ENCODE data around the gene PRPF6.
A peak's percentile ranks its signal among the peaks of the same experiment; 100 is the strongest.

Gene PRPF6

GRCh38 chr20:63945921-63946920, 34.7 kb upstream of the PRPF6 start:
- FAIRE-seq: no peak

GRCh38 chr20:63946986-63947637, 33.8 kb upstream of the PRPF6 start:
- no peak for FAIRE-seq

DNA sequence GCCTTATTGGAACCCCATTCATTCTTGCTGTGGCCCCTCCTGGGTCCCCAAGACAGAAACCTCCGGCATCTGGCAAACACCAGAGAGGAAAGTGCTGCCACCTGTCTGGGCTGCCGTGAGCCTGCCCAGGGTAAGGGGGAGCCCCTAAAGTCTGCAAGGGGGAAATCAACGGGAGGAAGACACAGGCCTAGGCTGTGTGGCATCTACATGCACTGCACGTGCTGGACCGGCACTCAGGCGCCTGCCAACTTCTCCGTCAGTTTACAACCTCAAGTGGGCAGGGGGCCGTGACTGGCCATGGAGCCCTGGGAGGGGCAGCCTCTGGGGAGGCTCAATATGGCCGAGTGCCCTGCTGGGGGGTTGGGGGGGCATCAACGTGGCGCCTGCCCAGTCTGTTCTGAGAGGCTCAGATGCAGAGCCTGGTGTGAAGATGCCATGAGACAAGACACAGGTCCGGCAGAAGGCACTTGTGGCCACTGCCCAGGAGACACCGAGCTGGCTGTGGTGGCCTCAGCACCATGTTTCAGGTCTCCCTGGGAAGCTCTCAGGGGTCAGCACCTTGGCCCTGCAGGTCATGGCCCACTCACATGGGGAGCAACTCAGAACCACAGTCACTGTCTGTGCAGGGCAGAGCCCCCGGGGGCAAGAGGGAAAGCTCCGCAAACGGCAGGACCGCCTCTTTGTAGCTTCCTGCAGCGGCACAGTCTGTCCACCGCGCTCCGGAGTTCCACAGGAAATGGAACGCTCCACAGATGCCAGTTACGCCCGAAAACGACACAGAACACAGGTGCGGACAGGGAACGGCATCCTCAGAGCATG, 33.1 kb upstream of the PRPF6 start:
- FAIRE-seq: no peak

- FAIRE-seq: no peak
These were observed 30.1 kb upstream of the PRPF6 start for GRCh38 chr20:63950701-63951397.

DNA sequence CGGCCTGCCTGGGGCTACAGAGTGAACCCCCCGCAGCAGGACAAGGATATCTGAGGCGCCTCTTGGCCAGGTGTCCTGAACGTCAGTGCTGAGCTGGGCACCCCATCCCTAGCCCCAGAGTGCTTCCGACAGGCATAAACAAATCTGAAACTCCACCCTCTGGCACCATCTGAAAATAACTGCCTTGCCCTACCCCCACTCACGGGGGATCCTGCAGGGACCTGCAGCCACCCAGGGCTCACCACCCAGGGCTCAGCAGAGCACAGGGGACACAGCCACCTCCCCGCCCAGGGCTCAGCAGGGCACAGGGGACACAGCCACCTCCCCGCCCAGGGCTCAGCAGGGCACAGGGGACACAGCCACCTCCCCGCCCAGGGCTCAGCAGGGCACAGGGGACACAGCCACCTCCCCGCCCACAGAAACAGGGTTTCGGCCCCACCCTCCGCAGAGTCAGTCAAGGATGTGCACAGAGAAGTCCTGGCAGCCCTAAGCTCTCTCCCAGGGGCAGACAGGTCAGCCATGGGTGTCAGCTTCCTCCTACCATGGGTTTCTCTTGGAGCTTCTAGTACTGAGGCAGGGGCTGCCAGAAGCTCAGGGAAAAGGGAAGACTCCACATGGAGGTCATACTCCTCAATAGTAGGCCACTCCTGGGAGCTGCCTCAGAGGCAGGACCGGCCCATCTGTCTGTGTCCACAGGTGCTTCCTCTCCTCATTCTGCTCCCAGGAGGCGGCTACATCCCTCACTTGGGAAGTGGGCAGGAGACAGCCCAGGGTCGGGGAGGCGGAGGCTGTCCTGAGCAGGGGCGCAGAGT, 29.3 kb upstream of the PRPF6 start:
- FAIRE-seq: no peak

- no peak for FAIRE-seq
These were observed 28.8 kb upstream of the PRPF6 start for GRCh38 chr20:63952210-63952535.

DNA sequence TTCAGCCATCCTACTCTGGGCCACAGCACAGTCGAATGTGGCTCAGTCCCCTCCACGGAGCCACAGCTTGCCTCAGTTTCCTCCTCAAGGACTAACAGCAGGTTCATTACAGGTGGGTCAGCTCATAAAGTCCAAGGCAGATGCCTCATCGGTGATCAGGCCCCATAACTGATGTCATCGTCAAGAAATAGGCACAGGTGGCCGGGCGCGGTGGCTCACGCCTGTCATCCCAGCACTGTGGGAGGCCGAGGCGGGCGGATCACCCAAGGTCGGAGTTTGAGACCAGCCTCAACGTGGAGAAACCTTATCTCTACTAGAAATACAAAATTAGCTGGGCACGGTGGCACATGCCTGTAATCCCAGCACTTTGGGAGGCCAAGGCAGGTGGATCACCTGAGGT, 28.2 kb upstream of the PRPF6 start:
- no peak for FAIRE-seq

- FAIRE-seq: no peak
These were observed 27.0 kb upstream of the PRPF6 start for GRCh38 chr20:63953764-63954429.

GRCh38 chr20:63955281-63955826, 25.6 kb upstream of the PRPF6 start:
- FAIRE-seq: no peak

- peak; percentile 95 for FAIRE-seq
These were observed 24.9 kb upstream of the PRPF6 start, which contains the start of gene UCKL1 for GRCh38 chr20:63955827-63956663. TSS of gene UCKL1 (minus strand) at chr20:63956416. CDS start at chr20:63956372, 44 bp downstream.

DNA sequence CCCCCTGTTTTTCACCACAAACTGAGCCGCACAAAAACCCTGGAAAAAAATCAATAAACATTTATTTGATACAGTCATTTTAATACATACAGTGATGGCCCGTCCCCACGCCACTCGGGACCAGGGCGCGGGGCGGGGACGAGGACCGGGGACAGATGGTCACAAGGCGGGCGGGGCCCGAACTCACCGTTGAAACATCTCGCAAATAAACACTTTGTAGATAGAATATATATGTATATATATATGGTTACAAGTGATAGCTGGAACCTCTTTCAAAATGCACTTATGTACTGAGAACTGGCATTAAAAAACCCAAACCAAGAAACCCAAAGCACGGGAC, 24.3 kb upstream of the PRPF6 start:
- FAIRE-seq: no peak

- FAIRE-seq: no peak
These were observed 23.8 kb upstream of the PRPF6 start for GRCh38 chr20:63957004-63957689.

- no peak for FAIRE-seq
These were observed 23.1 kb upstream of the PRPF6 start for GRCh38 chr20:63957690-63958441.

DNA sequence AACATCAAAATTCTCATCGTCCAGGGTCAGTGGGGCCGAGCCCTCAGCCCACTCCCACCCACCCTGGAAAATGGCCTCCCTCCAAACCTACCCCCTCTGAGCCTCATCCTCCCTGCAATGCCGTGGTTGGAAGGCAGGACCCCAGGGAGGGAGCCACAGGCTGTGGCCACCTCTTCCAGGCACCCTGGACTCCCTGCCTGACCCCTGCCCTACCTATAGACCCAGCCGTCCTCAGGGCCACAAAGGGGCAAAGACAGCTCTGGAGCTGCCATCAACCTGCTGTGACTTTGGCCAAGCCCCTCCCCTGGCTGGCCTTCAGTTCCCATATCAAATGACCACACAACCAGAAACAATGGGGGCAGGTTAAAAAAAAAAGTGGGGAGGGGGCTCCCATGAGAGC, 22.5 kb upstream of the PRPF6 start:
- no peak for FAIRE-seq

DNA sequence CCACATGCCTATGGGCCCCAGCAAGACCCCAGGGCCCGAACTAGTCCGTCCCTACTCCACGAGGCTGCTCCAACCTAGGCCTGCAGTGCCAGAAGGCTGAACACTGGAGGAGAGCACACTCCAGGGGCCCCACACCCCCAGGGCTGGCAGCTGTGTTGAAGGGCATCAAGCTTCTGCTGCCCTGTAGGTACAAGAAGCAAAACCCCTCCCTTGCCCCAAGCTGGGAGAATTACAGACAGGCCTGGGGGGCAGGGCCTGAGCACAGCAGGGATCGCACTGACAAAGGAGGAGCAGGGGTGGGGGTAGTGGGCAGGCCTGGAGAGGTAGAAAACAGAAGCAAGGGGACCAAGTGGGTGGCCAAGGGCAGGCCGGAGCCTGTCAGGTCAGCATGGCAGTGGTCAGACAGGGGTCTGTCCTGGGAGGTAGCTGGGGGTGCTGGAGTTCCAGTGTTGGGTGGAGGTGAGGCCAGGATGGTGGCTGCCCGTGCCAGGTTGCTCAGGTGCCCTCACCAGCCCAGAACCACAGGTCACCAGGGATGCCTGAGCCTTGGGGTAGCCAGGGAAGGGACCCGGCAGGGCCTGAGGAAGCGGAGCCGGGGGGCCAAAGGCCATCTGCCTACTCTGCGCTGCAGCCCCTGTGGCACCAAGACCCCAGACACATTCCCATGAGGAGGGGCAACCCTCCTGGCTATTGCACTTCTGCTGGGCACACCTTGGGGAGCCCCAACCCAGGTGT, 21.8 kb upstream of the PRPF6 start:
- no peak for FAIRE-seq

DNA sequence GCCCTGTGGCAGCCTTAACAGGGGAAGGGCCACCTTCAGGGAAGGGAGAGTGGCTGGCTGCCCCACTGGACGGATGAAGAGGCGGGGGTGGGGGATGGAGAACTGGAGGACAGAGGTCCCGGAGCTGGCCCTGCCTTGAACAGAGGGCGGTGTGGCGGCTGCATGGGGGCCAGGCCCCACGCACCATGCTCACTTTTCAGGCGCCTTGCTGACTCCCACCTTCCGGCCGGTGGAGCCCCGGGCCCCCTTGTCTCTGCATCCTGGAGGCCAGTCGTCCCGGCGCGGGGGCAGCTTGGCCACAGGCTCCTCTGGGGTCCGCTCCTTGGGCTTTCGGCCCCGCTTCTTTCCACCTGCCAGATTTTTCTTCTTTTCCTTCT, 21.2 kb upstream of the PRPF6 start:
- no peak for FAIRE-seq
